B cell (primary cell): ENCODE data around the gene C16orf54. TPM values are rescaled to one million over a fixed set of nuclear protein-coding genes. Genes with fewer than 3 reads are reported as not detected.

Source experiments
- ATAC-seq: fragments of 200-7000 bp; cut with Tn5 transposase; one replicate; pipeline ENCODE4 v1.10.0; 2021; ENCODE audit warnings: low read depth, mild to moderate bottlenecking, moderate number of reproducible peaks, moderate library complexity
- CTCF ChIA-PET: fragments of 350-600 bp; sonication (Branson Sonifier 250); formaldehyde crosslinking; loops from one replicate; lab custom pipeline; 2021; ENCODE audit warnings: antibody characterized with exemption, inconsistent platforms; lab: Charles Lee
- POLR2A ChIA-PET: fragments of 350-600 bp; sonication (Branson Sonifier 250); formaldehyde crosslinking; loops from one replicate; lab custom pipeline; 2021; ENCODE audit warnings: antibody characterized with exemption; lab: Charles Lee
- DNase-seq: peaks from one replicate; pipeline ENCODE4 v3.0.0; 2013
- H2AFZ ChIP-seq: 2 replicates; pipeline ENCODE4 v1.6.1; 2012; ENCODE audit warnings: mild to moderate bottlenecking, low read depth, low read length; ENCODE audit not compliant: insufficient read depth, poor library complexity, severe bottlenecking
- H3K27ac ChIP-seq, 2 donors: 1 replicate in 1 of 2; 2 replicates in 1 of 2; pipeline ENCODE4 v1.5.1; 2012 to 2013; ENCODE audit warnings: low read length in 2 of 2, mild to moderate bottlenecking in 2 of 2, moderate library complexity in 1 of 2
- H3K27me3 ChIP-seq, 4 experiments: fragments of 200-600 bp in 1 of 4; sonication (generic) in 1 of 4; replicated peaks in 1 of 4; 1 replicate in 2 of 4; 2 replicates in 2 of 4; pipeline versions ENCODE4 v1.6.1 to v1.7.0; 2013 to 2016; ENCODE audit warnings: low read length in 3 of 4, mild to moderate bottlenecking in 2 of 4, mixed read lengths in 1 of 4, moderate library complexity in 1 of 4; ENCODE audit not compliant: insufficient read depth in 4 of 4, control insufficient read depth in 3 of 4; ENCODE audit errors: control extremely low read depth in 1 of 4
- H3K36me3 ChIP-seq, 2 experiments: replicated peaks in 1 of 2; 1 replicate in 1 of 2; 2 replicates in 1 of 2; pipeline versions ENCODE4 v1.6.1 to v1.7.1; 2013; ENCODE audit warnings: low read length in 1 of 2; ENCODE audit not compliant: insufficient read depth in 2 of 2, control insufficient read depth in 1 of 2; ENCODE audit errors: control extremely low read depth in 1 of 2, extremely low read depth in 1 of 2
- H3K4me1 ChIP-seq, 2 donors: fragments of 200-600 bp in 1 of 2; sonication (generic) in 1 of 2; 1 replicate in 1 of 2; 2 replicates in 1 of 2; pipeline versions ENCODE4 v1.5.1 to v1.6.1; 2013 to 2017; ENCODE audit warnings: low read length in 2 of 2; ENCODE audit not compliant: control insufficient read depth in 2 of 2, insufficient read depth in 2 of 2
- H3K4me2 ChIP-seq: replicated peaks from 2 replicates; pipeline ENCODE3; 2012; ENCODE audit warnings: mild to moderate bottlenecking, low read depth, low read length; ENCODE audit not compliant: poor library complexity, severe bottlenecking
- H3K4me3 ChIP-seq, 5 experiments: fragments of 200-600 bp in 1 of 5; sonication (generic) in 1 of 5; 1 replicate in 3 of 5; 2 replicates in 2 of 5; pipeline versions ENCODE4 v1.5.1 to v1.7.0; 2011 to 2016; ENCODE audit warnings: low read length in 4 of 5, mild to moderate bottlenecking in 4 of 5, low read depth in 2 of 5, control low read depth in 1 of 5, moderate library complexity in 1 of 5; ENCODE audit not compliant: insufficient read depth in 1 of 5; ENCODE audit errors: control extremely low read depth in 1 of 5, extremely low read depth in 1 of 5
- H3K79me2 ChIP-seq: fragments of 200-600 bp; sonication (generic); one replicate; pipeline ENCODE4 v1.6.0; 2016; ENCODE audit warnings: low read length; ENCODE audit not compliant: control insufficient read depth, insufficient read depth
- H3K9ac ChIP-seq: fragments of 200-600 bp; sonication (generic); 2 replicates; pipeline ENCODE4 v1.6.1; 2017; ENCODE audit warnings: mild to moderate bottlenecking, low read length, moderate library complexity
- H3K9me3 ChIP-seq, 3 donors: one replicate each; pipeline versions ENCODE4 v1.6.1 to v1.7.1; 2013; ENCODE audit warnings: low read length in 2 of 3; ENCODE audit not compliant: control insufficient read depth in 2 of 3, insufficient read depth in 1 of 3; ENCODE audit errors: control extremely low read depth in 1 of 3
- H4K20me1 ChIP-seq: 2 replicates; pipeline ENCODE4 v1.6.0; 2012; ENCODE audit warnings: mild to moderate bottlenecking, low read length; ENCODE audit not compliant: insufficient read depth, control insufficient read depth, poor library complexity, severe bottlenecking
- H3K27ac Mint-ChIP-seq: one replicate; pipeline ENCODE4 v1.8.0; 2021; ENCODE audit warnings: mixed read lengths
- H3K27me3 Mint-ChIP-seq: one replicate; pipeline ENCODE4 v1.8.0; 2021; ENCODE audit warnings: mixed read lengths
- H3K4me1 Mint-ChIP-seq: one replicate; pipeline ENCODE4 v1.8.0; 2021; ENCODE audit warnings: mixed read lengths
- H3K4me3 Mint-ChIP-seq: one replicate; pipeline ENCODE4 v1.8.0; 2021; ENCODE audit warnings: mixed read lengths
- H3K9me3 Mint-ChIP-seq: one replicate; pipeline ENCODE4 v1.8.0; 2022; ENCODE audit warnings: mixed read lengths; ENCODE audit not compliant: insufficient read depth
- EZH2 ChIP-seq: IDR thresholded peaks from 2 replicates; pipeline ENCODE4 v1.6.1; 2012; ENCODE audit warnings: borderline replicate concordance, low read depth, mild to moderate bottlenecking, moderate library complexity, low read length; ENCODE audit not compliant: insufficient read depth, poor library complexity, severe bottlenecking
- WGBS: methylation state at CpG from one replicate; pipeline ENCODE4 v1.1.5; 2013; ENCODE audit warnings: missing lambda C conversion rate; ENCODE audit not compliant: insufficient coverage; 5-methylcytosine and 5-hydroxymethylcytosine counted together
- intact Hi-C: fragments of 100-400 bp; cut with micrococcal nuclease; formaldehyde crosslinking; loops from one replicate; pipeline ENCODE4 v1.10.0; 2022
- polyA plus RNA-seq: library from polyadenylated mRNA; depleted of rRNA; stranded (reverse); fragments of >200 nt; gene quantifications from 2 replicates; pipeline ENCODE4 v1.2.3, GENCODE V29; 2012
- total RNA-seq, 2 donors: library from RNA; stranded (reverse); fragments of 120-200 nt in 1 of 2; gene quantifications; 1 replicate in 1 of 2; 2 replicates in 1 of 2; pipeline versions ENCODE4 v1.2.3 to v1.2.4, GENCODE V29; 2013 to 2022
- TF ChIP-seq, protein P1 (sequence below): fragments of 200-600 bp; IDR thresholded peaks from one replicate; pipeline ENCODE4 v1.8.0; 2022; ENCODE audit warnings: antibody characterized with exemption, mild to moderate bottlenecking

Gene C16orf54
- total and polyA plus RNA-seq, 2 donors (not counting 1 experiment from before 2014, with no cell fraction given) = 44.0 to 68.3 TPM

GRCh38 chr16:29744541-29745101, 1.2 kb downstream of the C16orf54 start:
- Mint-ChIP-seq H3K4me3 (peak overlapping the region; percentile 99), H3K27ac (peak overlapping the region; percentile 99), H3K27me3 (no peaks in the 10 kb centered on the region), H3K9me3 (no peaks in the 10 kb centered on the region), H3K4me1 (peaks cover 77% of the 10 kb centered on the region)
- TF ChIP-seq, protein P1, sequence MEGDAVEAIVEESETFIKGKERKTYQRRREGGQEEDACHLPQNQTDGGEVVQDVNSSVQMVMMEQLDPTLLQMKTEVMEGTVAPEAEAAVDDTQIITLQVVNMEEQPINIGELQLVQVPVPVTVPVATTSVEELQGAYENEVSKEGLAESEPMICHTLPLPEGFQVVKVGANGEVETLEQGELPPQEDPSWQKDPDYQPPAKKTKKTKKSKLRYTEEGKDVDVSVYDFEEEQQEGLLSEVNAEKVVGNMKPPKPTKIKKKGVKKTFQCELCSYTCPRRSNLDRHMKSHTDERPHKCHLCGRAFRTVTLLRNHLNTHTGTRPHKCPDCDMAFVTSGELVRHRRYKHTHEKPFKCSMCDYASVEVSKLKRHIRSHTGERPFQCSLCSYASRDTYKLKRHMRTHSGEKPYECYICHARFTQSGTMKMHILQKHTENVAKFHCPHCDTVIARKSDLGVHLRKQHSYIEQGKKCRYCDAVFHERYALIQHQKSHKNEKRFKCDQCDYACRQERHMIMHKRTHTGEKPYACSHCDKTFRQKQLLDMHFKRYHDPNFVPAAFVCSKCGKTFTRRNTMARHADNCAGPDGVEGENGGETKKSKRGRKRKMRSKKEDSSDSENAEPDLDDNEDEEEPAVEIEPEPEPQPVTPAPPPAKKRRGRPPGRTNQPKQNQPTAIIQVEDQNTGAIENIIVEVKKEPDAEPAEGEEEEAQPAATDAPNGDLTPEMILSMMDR = no peak
- TF ChIP-seq EZH2 = no peak
- POLR2A ChIA-PET = interaction anchor here (1.1 to 3.0 kb wide), 4 partner anchors 13 to 1373 kb away, joined by 3 to 14 read pairs (median 10); partner anchors contain the start of genes KAT8 and KIF22
- peak overlapping the region; percentile 75 for H2AFZ ChIP-seq
- CTCF ChIA-PET = interaction anchor here (0.6 to 1.3 kb wide), 3 partner anchors 42 to 45 kb away, joined by 3 to 6 read pairs (median 5); no protein-coding TSS in a partner anchor
- ATAC-seq = no peak
- H3K79me2 ChIP-seq = peaks cover 71% of the 10 kb centered on the region
- H3K9me3 ChIP-seq = peaks cover 0 to 11% (median 0%) of the 10 kb centered on the region in 3 donors
- peak; percentile 57 for DNase-seq
- H3K9ac ChIP-seq = peak overlapping the region; percentile 99
- intact Hi-C loops = loop anchor here (1.0 to 5.0 kb wide), 3 partner anchors 10 to 118 kb away; partner anchors contain the start of gene CDIPT
- 58% methylated on average over 18 of the region's 20 CpGs for WGBS
- peak overlapping the region; percentile 95 for H3K27ac ChIP-seq
- no peaks in the 10 kb centered on the region for H3K27me3 ChIP-seq
- peaks cover 35% of the 10 kb centered on the region for H4K20me1 ChIP-seq
- peaks cover 54 to 70% of the 10 kb centered on the region in 2 donors for H3K4me1 ChIP-seq
- H3K36me3 ChIP-seq = peaks cover 2 to 51% of the 10 kb centered on the region in 2 experiments
- H3K4me2 ChIP-seq = peak overlapping the region; percentile 81
- peak overlapping the region; percentile 91 to 100 (median 97) for H3K4me3 ChIP-seq
